Central memory CD4-positive, alpha-beta T cell (primary cell): ENCODE data around the gene TRIM56.
"Not testable (repeated sequence)": the region's sequence is repeated elsewhere in the genome, so short reads cannot be mapped to it uniquely, and the experiment has no call there.

Source experiments
- DNase-seq: peaks from one replicate; pipeline ENCODE4 v3.0.0; 2022
- total RNA-seq, 3 experiments: gene quantifications; one replicate each; lab custom pipeline; 2026; lab: John Stamatoyannopoulos, UW

The TRIM56 gene
- total RNA-seq = 72.5 to 151 (median 141) reads per million in 3 experiments

- peak; percentile 73 for DNase-seq
Observed at GRCh38 chr7:101085162-101085964, at the start of gene TRIM56. Gene TRIM56 (plus strand): TSS chr7:101085481. CDS start chr7:101087313, 1,832 bp downstream.

- DNase-seq = no peak
Observed at GRCh38 chr7:101035941-101036340, 49.3 kb upstream of the TRIM56 start.

GRCh38 chr7:101041283-101041682 is 44.0 kb upstream of the TRIM56 start:
- DNase-seq = not testable (repeated sequence)

- DNase-seq = peak; percentile 18
Observed at GRCh38 chr7:101058355-101058754, 26.9 kb upstream of the TRIM56 start.

GRCh38 chr7:101059620-101059942 is 25.7 kb upstream of the TRIM56 start:
- no peak for DNase-seq

GRCh38 chr7:101060992-101061391 is 24.3 kb upstream of the TRIM56 start:
- DNase-seq = no peak

- DNase-seq = not testable (repeated sequence)
Observed at GRCh38 chr7:101064176-101064550, 21.1 kb upstream of the TRIM56 start.

GRCh38 chr7:101065162-101065561 is 20.1 kb upstream of the TRIM56 start:
- not testable (repeated sequence) for DNase-seq

- no peak for DNase-seq
Observed at GRCh38 chr7:101066141-101066832, 19.0 kb upstream of the TRIM56 start.

GRCh38 chr7:101066833-101067177 is 18.5 kb upstream of the TRIM56 start:
- no peak for DNase-seq

GRCh38 chr7:101068401-101068800 is 16.9 kb upstream of the TRIM56 start:
- no peak for DNase-seq

GRCh38 chr7:101071362-101072104 is 13.7 kb upstream of the TRIM56 start:
- not testable (repeated sequence) for DNase-seq

- DNase-seq = no peak
Observed at GRCh38 chr7:101075646-101076045, 9.6 kb upstream of the TRIM56 start.

- DNase-seq = not testable (repeated sequence)
Observed at GRCh38 chr7:101076183-101076582, 9.1 kb upstream of the TRIM56 start.

GRCh38 chr7:101077303-101078086 is 7.8 kb upstream of the TRIM56 start:
- peak; percentile 71 for DNase-seq

- DNase-seq = no peak
Observed at GRCh38 chr7:101081432-101081831, 3.8 kb upstream of the TRIM56 start.

- DNase-seq = no peak
Observed at GRCh38 chr7:101084865-101085161, 468 bp upstream of the TRIM56 start.

- DNase-seq = no peak
Observed at GRCh38 chr7:101087334-101088068, 2.2 kb downstream of the TRIM56 start.

GRCh38 chr7:101088069-101088425 is 2.8 kb downstream of the TRIM56 start:
- no peak for DNase-seq

- no peak for DNase-seq
Observed at GRCh38 chr7:101088858-101089529, 3.7 kb downstream of the TRIM56 start.

GRCh38 chr7:101089876-101090275 is 4.6 kb downstream of the TRIM56 start:
- DNase-seq = no peak
